Measurements from ENCODE around the gene NBEA.
A peak's percentile ranks its signal among the peaks of the same experiment; 100 is the strongest.

The NBEA gene

GRCh38 chr13:35342440-35342839, 400.4 kb downstream of the NBEA start:
- no peak overlapping the region for H3K27ac ChIP-seq (replicated peaks)
- TF ChIP-seq POLR2AphosphoS5 (IDR thresholded peaks at IDR 0.05; ENCODE audit: low read depth) (no peak), REST (IDR thresholded peaks at IDR 0.05; ENCODE audit: insufficient replicate concordance, low read depth) (no peak), SPI1 (IDR thresholded peaks at IDR 0.05; ENCODE audit: borderline replicate concordance, low read depth) (no peak), GABPA (IDR thresholded peaks at IDR 0.05; ENCODE audit: low read depth) (no peak)
- TF ChIP-seq, protein P1, sequence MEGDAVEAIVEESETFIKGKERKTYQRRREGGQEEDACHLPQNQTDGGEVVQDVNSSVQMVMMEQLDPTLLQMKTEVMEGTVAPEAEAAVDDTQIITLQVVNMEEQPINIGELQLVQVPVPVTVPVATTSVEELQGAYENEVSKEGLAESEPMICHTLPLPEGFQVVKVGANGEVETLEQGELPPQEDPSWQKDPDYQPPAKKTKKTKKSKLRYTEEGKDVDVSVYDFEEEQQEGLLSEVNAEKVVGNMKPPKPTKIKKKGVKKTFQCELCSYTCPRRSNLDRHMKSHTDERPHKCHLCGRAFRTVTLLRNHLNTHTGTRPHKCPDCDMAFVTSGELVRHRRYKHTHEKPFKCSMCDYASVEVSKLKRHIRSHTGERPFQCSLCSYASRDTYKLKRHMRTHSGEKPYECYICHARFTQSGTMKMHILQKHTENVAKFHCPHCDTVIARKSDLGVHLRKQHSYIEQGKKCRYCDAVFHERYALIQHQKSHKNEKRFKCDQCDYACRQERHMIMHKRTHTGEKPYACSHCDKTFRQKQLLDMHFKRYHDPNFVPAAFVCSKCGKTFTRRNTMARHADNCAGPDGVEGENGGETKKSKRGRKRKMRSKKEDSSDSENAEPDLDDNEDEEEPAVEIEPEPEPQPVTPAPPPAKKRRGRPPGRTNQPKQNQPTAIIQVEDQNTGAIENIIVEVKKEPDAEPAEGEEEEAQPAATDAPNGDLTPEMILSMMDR (IDR thresholded peaks at IDR 0.05; ENCODE audit: insufficient read depth, low read length) = no peak
- H3K4me3 ChIP-seq (replicated peaks; ENCODE audit: insufficient read depth, low read length) = no peak overlapping the region
- no peaks in the 10 kb centered on the region for H3K27me3 ChIP-seq (ENCODE audit: insufficient read depth, poor library complexity, severe bottlenecking)
- peak in 1 of 2 experiments; percentile 16 for DNase-seq (ENCODE audit: low read depth in 1 of 2, low spot score in 1 of 2)

DNA sequence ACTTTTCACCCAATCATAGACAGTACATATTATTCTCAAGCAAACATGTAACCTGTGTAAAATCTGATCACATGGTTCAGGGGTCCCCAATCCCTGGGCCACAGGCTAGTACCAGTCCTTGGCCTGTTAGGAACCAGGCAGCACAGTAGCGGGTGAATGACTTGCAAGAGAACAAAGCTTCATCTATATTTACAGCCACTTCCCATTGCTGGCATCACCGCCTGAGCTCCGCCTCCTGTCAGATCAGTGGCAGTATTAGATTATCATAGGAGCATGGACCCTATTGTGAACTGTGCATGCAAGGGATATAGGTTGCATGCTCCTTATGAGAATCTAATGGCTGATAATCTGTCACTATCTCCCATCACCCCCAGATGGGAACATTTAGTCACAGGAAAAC, 401.3 kb downstream of the NBEA start:
- DNase-seq (ENCODE audit: low read depth in 1 of 2, low spot score in 1 of 2) = no peak
- no peak overlapping the region for H3K27ac ChIP-seq (replicated peaks)
- no peaks in the 10 kb centered on the region for H3K27me3 ChIP-seq (ENCODE audit: insufficient read depth, poor library complexity, severe bottlenecking)
- no peak for TF ChIP-seq POLR2AphosphoS5 (IDR thresholded peaks at IDR 0.05; ENCODE audit: low read depth)
- TF ChIP-seq REST (IDR thresholded peaks at IDR 0.05; ENCODE audit: insufficient replicate concordance, low read depth) = no peak
- TF ChIP-seq, protein P1 (IDR thresholded peaks at IDR 0.05; ENCODE audit: insufficient read depth, low read length) = no peak
- no peak overlapping the region for H3K4me3 ChIP-seq (replicated peaks; ENCODE audit: insufficient read depth, low read length)

DNA sequence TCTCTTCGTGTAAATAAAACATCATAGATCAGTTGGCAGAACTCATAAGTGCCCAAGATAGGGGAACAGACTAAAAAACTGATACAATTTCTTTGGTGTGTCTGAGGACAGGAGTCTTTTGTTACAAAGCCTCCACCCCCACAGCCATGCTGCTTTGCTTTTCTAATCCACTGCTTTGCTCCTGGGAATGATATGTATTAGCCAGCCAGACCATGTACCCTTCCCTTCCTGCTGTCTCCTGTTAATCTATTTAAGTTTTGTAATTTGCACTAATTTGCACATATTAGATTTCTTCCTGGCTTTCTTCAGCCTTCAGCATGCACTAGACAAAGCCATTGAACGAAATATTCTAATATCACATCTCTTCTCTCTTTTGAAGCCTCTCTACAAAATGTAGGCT, 403.9 kb downstream of the NBEA start:
- Histone ChIP-seq H3K27me3 (ENCODE audit: insufficient read depth, poor library complexity, severe bottlenecking) (no peaks in the 10 kb centered on the region), H3K4me3 (replicated peaks; ENCODE audit: insufficient read depth, low read length) (no peak overlapping the region), H3K27ac (replicated peaks) (no peak overlapping the region)
- TF ChIP-seq, protein P1 (IDR thresholded peaks at IDR 0.05; ENCODE audit: insufficient read depth, low read length) = no peak
- TF ChIP-seq POLR2AphosphoS5 (IDR thresholded peaks at IDR 0.05; ENCODE audit: low read depth) = no peak
- TF ChIP-seq GABPA (IDR thresholded peaks at IDR 0.05; ENCODE audit: low read depth) = no peak
- TF ChIP-seq SPI1 (IDR thresholded peaks at IDR 0.05; ENCODE audit: borderline replicate concordance, low read depth) = no peak
- no peak for TF ChIP-seq REST (IDR thresholded peaks at IDR 0.05; ENCODE audit: insufficient replicate concordance, low read depth)
- DNase-seq (ENCODE audit: low read depth in 1 of 2, low spot score in 1 of 2) = no peak
